Stimulated activated CD4-positive, alpha-beta T cell treated with anti-CD3 and anti-CD28 coated beads, Interleukin-15, amount 100 ng/mL, for 48 hours (primary cell): Measurements from ENCODE around the gene NOCT.
A peak's percentile ranks its signal among the peaks of the same experiment; 100 is the strongest.
"Not testable (repeated sequence)": the region's sequence is repeated elsewhere in the genome, so short reads cannot be mapped to it uniquely, and the experiment has no call there.

ENCODE experiments used
- DNase-seq, 2 donors: peaks; one replicate each; pipeline ENCODE4 v3.0.0-alpha.2; 2020; ENCODE audit warnings: low read depth in 2 of 2

The NOCT gene

DNA sequence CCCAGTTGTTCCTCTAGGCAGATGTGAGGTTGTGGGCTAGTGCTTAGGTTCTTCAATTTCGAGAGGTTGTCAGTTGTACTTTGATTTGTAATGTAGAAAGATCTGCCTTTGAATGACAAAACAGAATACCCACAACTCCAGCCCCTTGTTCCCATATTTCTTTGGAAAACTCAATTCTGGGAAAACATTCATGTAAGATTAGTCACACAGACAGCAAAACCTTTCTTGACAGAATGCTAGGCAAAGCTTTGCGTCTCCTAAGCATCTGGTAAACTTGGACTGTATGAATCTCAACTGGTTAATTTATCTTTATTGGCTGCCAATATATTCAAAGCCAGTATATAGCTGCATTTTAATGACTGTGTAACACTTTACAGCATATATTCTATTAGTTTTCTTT, 34.9 kb downstream of the NOCT start:
- DNase-seq: no peak

DNA sequence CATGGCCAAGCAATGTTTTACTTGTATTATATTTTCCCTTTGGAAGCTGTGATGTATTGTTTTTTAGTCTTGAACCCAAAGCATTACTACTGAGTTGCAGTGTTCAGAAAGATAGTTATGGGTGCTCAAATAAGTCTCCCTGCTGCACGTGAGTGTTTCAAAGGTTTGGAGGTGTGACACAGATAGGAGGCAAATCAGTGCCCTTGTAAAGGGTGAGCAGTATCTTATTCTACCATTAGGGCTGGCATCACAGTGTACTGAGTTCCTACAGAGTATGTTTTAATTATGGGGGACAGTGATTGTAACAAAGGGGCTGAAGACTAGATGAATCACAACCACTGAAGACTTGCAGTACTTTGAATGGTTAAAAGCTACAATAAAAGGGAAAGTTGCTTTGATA, 38.3 kb downstream of the NOCT start:
- DNase-seq: no peak

DNA sequence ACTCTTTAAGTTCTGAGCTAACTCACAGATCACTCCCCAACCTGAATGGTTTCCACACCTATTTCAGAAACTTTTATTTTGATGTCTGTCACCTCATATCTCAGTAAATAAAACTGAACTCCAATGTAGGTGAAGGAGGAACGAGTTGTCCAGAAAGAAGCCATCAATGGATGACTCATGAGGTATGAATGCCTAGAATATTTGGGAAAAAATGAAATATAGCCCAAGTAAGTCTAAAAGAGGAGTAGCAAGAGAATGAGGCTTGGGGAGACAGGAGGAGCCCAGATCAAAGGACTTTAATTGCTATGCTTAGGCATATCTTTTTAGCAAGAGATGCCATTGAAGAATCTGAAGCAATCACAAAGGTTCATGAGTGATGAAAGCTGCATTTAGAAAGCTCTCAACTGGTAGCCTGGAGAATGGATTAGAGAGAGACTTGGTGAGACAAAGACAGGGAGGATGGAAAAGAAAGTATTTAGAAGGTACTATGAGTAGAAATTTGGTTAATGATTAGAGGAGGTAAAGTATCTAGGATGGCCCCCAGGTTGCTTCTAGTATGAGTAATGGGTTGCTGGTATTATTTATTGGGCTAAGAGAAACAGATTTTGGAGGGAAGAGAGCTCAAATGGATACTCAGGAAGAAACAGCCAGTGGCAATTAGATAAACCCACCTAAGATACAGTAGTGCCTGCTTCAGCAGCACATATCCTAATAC, 39.4 kb downstream of the NOCT start:
- DNase-seq: no peak

DNA sequence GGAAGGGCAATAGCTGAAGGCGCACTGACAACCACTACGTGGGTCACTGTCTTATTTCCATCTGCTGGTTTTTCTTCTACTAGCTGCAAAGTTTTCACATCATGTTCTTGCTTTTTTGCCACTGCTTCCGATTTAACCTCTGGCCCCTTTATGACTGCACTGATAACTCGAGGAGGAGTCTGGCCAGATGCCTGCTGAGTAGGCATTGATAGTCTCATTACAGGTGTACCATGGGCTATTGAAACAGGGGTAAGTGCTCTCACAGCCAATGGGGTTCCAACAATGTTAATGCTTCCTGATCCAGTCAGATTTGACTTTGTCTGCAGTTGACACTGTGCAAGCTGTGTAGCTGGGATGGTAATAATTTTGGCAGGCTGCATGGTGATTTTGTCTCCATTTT, 43.4 kb downstream of the NOCT start:
- DNase-seq: not testable (repeated sequence)

DNA sequence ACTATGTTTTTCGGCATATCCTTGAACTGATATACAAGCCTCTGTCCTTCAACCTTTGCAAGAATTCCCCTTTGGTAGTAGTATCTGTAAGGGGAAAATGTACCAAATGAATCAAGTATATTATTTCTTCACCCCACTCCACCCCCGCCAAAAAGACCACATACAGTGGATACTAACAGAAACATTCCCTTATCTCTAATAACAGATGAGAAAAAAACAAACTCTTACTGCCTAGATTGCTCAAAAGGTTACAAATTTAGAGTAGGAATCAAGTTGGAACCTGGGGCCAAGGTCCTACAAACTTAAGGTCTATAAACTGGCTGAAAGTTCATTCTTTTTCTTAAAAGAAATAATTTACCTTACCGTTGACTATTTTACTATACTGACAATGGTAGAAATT, 45.0 kb downstream of the NOCT start:
- DNase-seq: no peak

DNA sequence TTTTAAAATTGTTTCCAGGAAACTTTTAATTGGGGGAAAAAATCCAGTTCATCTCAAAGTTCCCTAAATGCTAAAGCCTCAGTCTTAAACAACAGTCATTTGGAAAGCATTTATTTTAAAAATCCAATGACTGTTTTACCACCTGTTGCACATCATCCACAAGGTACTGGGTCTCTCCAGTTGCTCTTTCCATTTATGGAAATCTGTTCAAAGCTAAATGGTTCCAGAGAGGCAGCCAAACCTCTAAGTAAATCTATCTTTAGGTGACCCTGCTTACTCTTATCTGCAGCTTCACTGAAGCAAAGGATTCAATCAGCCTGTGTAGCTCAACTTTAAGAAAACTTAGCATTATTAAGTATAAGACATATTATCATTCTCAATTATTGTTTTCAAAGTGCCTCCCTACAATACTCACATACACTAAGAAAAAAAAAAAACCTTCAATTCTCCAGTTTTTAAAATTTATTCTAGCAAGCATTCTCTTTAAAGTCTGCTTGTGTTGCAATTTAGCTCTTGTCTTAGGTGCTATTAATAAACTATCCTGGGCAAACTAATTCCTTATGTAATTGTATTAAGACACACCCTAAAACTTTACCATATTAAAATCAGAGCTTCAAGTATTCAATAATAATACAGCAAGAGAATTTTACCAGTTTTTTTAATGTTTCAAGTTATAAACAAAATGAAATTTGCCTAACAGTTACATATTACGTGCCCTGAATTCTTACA, 60.6 kb downstream of the NOCT start:
- DNase-seq: no peak

DNA sequence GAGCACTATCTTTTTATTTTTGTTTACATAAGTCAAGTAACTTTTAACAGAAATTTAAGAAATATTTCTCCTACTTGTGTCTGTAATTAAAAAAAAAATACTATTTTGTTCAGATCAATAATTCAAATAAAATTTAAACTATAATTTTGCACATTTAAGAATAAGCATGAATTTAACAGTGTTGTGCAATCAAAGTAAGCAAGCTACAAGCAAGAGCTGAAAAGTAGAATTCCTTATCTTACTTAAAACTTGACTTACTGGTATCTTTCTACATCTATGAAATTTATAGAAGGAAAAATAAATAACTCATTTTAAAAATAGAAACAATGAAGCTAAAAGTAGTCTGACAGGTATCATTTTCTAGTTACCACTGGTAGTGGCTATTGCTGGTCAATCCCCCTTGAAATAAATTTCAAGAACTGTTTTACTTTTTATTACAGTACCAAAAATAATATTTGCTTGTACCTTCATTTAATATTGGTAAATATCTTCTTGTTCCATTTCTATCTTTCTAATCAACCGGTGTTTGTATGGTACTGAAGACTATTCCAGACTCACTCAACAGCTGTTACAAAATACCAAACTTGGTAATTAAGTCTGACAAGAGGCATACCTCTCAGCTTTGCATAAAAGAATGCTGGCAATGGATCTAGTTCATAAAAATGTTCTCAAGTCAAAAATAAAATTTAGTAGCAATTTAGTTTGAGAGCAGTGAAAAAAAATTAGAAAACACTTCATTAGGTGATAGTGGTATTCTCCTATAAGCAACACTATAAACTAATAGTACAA, 62.2 kb downstream of the NOCT start:
- no peak for DNase-seq

DNA sequence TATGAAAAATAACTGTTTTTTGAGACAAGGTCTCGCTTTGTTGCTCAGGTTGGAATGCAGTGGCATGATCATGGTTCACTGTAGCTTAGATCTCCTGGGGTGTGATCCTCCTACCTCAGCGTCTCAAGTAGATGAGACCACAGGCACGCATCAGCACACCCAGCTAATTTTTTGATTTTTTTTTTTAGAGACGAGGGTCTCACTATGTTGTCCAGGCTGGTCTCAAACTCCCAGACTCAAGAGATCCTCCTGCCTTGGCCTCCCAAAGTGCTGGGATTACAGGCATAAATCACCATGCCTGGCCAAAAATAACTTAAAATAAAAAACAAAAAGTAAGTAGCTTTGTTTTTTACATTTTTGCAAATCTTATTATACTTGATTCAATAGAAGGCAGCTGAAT, 63.3 kb downstream of the NOCT start:
- no peak for DNase-seq

DNA sequence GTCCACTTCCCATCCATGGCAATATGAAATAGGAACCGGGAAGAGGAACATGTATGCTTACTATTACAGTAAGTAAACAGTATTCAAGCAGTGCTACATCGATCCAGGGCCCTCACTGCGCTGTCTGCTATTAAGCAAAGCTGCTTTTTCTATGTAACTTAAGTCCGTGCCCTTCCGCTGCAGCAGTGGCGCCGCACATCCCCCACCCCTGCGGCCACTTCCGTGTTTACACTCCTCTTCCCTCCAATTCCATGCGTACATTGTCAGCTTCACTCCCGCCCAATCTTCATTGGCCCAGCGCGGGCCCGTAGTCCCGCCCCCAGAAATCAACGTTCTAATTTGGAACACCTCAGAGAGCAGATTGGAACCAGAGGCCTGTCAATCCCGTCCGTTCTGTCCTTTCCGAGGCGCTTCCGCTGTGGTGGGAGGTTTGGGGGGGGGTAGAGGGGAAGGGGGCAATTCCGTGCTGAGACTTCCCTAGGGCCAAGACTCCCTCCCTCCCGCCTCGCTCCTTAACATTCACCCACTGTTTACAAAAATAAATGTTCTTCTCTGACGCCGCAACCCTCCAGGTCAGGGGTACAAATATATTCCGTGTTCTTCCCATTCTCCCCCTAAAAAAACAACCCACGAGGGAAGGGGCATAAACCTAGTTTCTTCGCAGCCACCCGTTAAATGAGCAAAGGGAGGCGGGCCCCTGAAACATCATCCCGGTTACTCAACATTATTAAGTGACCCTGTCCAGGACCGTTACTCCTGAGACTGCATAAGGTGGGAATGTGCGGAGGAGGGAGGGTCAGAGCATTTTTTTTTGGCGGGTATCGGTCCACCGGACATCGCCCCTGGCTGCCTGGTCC, 67.4 kb downstream of the NOCT start:
- DNase-seq: peak; percentile 87 to 89

DNA sequence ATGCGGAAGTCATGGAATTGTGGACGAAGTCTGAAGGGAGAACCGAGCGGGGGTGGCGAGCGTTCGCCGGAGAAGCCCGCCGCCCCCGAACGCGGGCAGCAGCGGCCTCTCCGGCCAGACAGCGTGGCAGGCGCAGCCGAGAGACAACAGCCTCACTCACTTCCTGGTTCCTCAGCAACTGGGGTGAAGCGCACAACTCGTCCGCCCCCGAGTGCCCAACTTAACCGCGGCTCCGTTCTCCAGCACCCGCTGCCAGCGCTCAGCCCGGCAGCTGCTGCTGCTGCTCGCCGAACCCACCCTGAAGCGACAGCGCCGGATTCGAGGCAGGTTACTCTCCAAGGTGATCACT, 68.0 kb downstream of the NOCT start:
- DNase-seq: peak; percentile 41 to 49

DNA sequence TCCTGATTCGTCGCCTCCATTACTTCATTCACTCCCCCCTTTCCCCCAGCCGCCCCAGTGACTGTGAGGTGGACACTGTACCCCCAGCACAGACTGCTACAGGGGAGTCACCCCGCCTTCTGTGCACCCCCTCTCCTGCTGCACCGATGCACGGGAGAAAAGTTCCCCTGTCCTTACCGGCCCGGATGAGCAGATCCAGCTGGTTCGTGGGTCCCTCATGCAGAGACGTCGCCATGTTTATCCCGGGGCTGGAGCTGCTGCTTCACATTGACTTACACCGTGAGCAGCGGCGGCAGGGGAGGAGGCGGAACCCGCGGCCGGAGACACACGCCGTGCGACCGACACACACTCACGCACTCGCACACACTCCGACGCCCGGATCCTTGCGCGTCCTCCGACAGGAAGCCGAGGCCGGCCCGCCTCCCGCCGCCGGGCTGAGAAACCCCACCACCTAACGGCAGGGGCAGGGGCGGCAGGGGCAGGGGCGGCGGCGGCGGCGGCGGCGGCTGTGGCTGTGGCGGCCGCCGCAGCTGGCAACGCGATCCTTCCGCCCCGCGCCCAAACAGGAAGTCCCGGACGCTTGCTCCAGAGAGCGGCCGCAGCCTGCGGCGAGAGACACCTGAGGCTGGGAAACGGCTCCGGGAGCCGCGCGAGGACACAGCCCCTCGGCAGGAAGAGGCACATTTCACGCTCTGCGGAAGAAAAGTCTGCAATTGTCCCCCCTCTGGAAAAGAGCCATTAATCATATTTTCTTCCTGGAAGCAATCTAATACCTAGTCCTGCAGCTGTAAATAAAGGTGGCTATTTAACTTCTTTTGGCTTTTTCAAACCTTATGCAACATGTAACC, 68.6 kb downstream of the NOCT start:
- peak; percentile 75 to 80 for DNase-seq

DNA sequence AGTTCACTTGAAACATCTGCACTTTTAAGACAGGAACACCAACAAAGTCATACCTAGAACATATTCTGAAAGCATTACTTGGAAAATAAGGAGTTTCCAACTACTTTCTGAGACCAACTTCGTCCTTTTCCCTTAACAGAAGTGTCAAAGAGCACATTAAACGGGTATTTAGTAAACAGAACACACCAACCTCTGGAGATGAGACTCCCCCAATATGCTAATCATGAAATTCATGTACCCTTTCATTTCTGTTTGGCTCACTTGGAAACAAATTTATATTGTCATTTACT, 69.2 kb downstream of the NOCT start:
- DNase-seq: no peak

DNA sequence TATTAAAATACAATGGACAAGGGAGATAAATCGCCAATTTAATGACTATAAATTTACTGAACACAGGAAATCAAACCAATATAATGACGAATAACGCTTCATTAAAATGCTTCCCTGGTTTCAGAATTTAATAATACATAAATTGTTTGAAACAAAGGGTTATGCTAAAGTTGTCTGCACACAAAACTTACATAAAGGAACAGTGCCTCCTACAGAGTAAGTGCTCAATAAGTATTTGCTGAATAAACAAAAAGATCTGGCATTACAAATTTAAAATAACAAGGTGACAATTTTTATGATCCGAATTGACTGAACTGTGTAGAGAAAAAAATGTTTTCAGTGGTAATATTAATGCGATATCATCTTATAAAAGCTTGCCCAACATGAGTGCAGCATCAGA, 69.6 kb downstream of the NOCT start:
- DNase-seq: no peak

DNA sequence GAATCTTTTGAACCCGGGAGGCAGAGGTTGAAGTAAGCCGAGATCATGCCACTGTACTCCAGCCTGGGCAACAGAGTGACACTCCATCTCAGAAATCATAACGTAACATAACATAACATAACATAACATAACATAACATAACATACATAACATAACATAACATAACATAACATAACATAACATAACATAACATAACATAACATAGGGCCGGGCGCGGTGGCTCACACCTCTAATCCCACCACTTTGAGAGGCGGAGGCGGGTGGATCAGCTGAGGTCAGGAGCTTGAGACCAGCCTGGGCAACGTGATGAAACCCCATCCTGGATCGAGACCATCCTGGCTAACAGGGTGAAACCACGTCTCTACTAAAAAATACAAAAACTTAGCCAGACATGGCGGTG, 76.7 kb downstream of the NOCT start:
- no peak for DNase-seq
